Caco-2 (cell line): Measurements from ENCODE around the gene RHBDD2. TPM values are rescaled to one million over a fixed set of nuclear protein-coding genes. Genes with fewer than 3 reads are reported as not detected.

Experiments used
- BruUV-seq: library from RNA; stranded (reverse); fragments of 400-500 nt; replicated peaks from 2 replicates; lab custom pipeline; 2021; lab: Mats Ljungman, UMichigan
- CTCF ChIA-PET: fragments of 300-600 bp; sonication (Branson Sonifier 250); formaldehyde crosslinking; loops from one replicate; lab custom pipeline; 2022; ENCODE audit warnings: antibody characterized with exemption; lab: Charles Lee
- POLR2A ChIA-PET: fragments of 300-600 bp; sonication (Branson Sonifier 250); formaldehyde crosslinking; loops from one replicate; lab custom pipeline; 2022; ENCODE audit warnings: antibody characterized with exemption; lab: Charles Lee
- DNase-seq, 2 experiments: peaks; one replicate each; pipeline versions ENCODE4 v3.0.0 to v3.0.0-alpha.2; 2020 to 2022
- H3K27me3 ChIP-seq: replicated peaks from 2 replicates; pipeline ENCODE4 v1.6.0; 2011; ENCODE audit warnings: low read length; ENCODE audit not compliant: control insufficient read depth, insufficient read depth
- H3K36me3 ChIP-seq: 2 replicates; pipeline ENCODE4 v1.5.1; 2011; ENCODE audit warnings: low read length; ENCODE audit not compliant: control insufficient read depth, insufficient read depth
- H3K4me1 ChIP-seq: fragments of 250-450 bp; sonication (Bioruptor Pico); 2 replicates; pipeline ENCODE4 v1.5.1; 2020; ENCODE audit warnings: mild to moderate bottlenecking
- H3K4me3 ChIP-seq: 2 replicates; pipeline ENCODE4 v1.5.1; 2011; ENCODE audit warnings: low read depth, mild to moderate bottlenecking, control low read depth, low read length
- H3K9me3 ChIP-seq: fragments of 250-450 bp; sonication (Bioruptor Pico); 2 replicates; pipeline ENCODE4 v1.5.1; 2020; ENCODE audit warnings: mild to moderate bottlenecking, moderate library complexity
- H3K27ac Mint-ChIP-seq: one replicate; pipeline ENCODE4 v1.8.0; 2022; ENCODE audit warnings: mixed read lengths; ENCODE audit not compliant: unreplicated experiment
- H3K27me3 Mint-ChIP-seq: one replicate; pipeline ENCODE4 v1.8.0; 2022; ENCODE audit warnings: mixed read lengths; ENCODE audit not compliant: insufficient read depth, unreplicated experiment
- H3K36me3 Mint-ChIP-seq: one replicate; pipeline ENCODE4 v1.8.0; 2022; ENCODE audit warnings: mild to moderate bottlenecking, mixed read lengths; ENCODE audit not compliant: insufficient read depth, unreplicated experiment
- H3K4me1 Mint-ChIP-seq: one replicate; pipeline ENCODE4 v1.8.0; 2022; ENCODE audit warnings: low read depth, mixed read lengths; ENCODE audit not compliant: unreplicated experiment
- H3K4me3 Mint-ChIP-seq: one replicate; pipeline ENCODE4 v1.8.0; 2022; ENCODE audit warnings: mild to moderate bottlenecking, moderate library complexity, mixed read lengths; ENCODE audit not compliant: unreplicated experiment
- H3K9me3 Mint-ChIP-seq: one replicate; pipeline ENCODE4 v1.8.0; 2022; ENCODE audit warnings: mixed read lengths; ENCODE audit not compliant: unreplicated experiment
- CTCF ChIP-seq, 2 experiments: fragments of 200-600 bp in 1 of 2; IDR thresholded peaks; 1 replicate in 1 of 2; 2 replicates in 1 of 2; pipeline versions ENCODE4 v1.5.1 to v1.8.0; 2011 to 2022; ENCODE audit warnings: antibody characterized with exemption in 1 of 2, control low read depth in 1 of 2, inconsistent platforms in 1 of 2, low read depth in 1 of 2, low read length in 1 of 2, mild to moderate bottlenecking in 1 of 2, moderate library complexity in 1 of 2; ENCODE audit not compliant: insufficient read depth in 1 of 2, severe bottlenecking in 1 of 2, unreplicated experiment in 1 of 2
- intact Hi-C: fragments of 100-400 bp; cut with micrococcal nuclease; formaldehyde crosslinking; loops from one replicate; pipeline ENCODE4 v1.10.0; 2022; ENCODE audit not compliant: unreplicated experiment
- total RNA-seq: library from RNA; stranded (reverse); gene quantifications from 2 replicates; pipeline ENCODE4 v1.2.3, GENCODE V29; 2022

RHBDD2 gene
- total RNA-seq, 1 experiment from 2014 or later = 55.6 TPM

GRCh38 chr7:75876126-75876881 is 2.5 kb upstream of the RHBDD2 start:
- H3K9me3 Mint-ChIP-seq = no peaks in the 10 kb centered on the region
- DNase-seq = no peak
- no peaks in the 10 kb centered on the region for H3K27me3 Mint-ChIP-seq
- TF ChIP-seq CTCF (IDR thresholded peaks at IDR 0.05; ENCODE audit: insufficient read depth in 1 of 2, low read depth in 1 of 2, low read length in 1 of 2, severe bottlenecking in 1 of 2, unreplicated experiment in 1 of 2) = no peak
- CTCF ChIA-PET = interaction anchor here (0.6 kb wide), 1 partner anchor 12 kb away, joined by 4 read pairs; no protein-coding TSS in a partner anchor
- BruUV-seq = no TSS peak
- H3K4me3 ChIP-seq = no peak overlapping the region
- no peak overlapping the region for H3K27ac Mint-ChIP-seq
- H3K36me3 Mint-ChIP-seq = peaks cover 24% of the 10 kb centered on the region
- H3K4me1 Mint-ChIP-seq = peaks cover 8% of the 10 kb centered on the region
- no peaks in the 10 kb centered on the region for H3K36me3 ChIP-seq
- H3K9me3 ChIP-seq = no peaks in the 10 kb centered on the region
- intact Hi-C loops = loop anchor here (5.0 to 10.0 kb wide), 2 partner anchors 81 to 118 kb away; partner anchors contain the start of gene TMEM120A
- POLR2A ChIA-PET = no interaction called here
- H3K4me1 ChIP-seq = peaks cover 6% of the 10 kb centered on the region
- no peaks in the 10 kb centered on the region for H3K27me3 ChIP-seq
- H3K4me3 Mint-ChIP-seq = no peak overlapping the region

GRCh38 chr7:75878312-75878768 is 494 bp upstream of the RHBDD2 start:
- ChIA-PET CTCF (interaction anchor here (0.9 to 1.1 kb wide), 2 partner anchors 27 to 94 kb away, joined by 3 to 4 read pairs; no protein-coding TSS in a partner anchor), POLR2A (interaction anchor here (0.7 kb wide), 1 partner anchor 382 kb away, joined by 3 read pairs; no protein-coding TSS in a partner anchor)
- H3K9me3 ChIP-seq = no peaks in the 10 kb centered on the region
- Mint-ChIP-seq H3K4me1 (peaks cover 8% of the 10 kb centered on the region), H3K9me3 (no peaks in the 10 kb centered on the region), H3K27ac (peak overlapping the region; percentile 93), H3K27me3 (no peaks in the 10 kb centered on the region), H3K4me3 (peak overlapping the region; percentile 94), H3K36me3 (peaks cover 42% of the 10 kb centered on the region)
- H3K36me3 ChIP-seq = no peaks in the 10 kb centered on the region; the same call in 1 of the 2 replicates
- peaks cover 6% of the 10 kb centered on the region for H3K4me1 ChIP-seq
- peak overlapping the region; percentile 31 for H3K4me3 ChIP-seq
- DNase-seq = no peak
- no peaks in the 10 kb centered on the region for H3K27me3 ChIP-seq
- BruUV-seq = TSS peak; percentile 98
- no peak for TF ChIP-seq CTCF (IDR thresholded peaks at IDR 0.05; ENCODE audit: insufficient read depth in 1 of 2, low read depth in 1 of 2, low read length in 1 of 2, severe bottlenecking in 1 of 2, unreplicated experiment in 1 of 2)
- intact Hi-C loops = loop anchor here (2.0 to 10.0 kb wide), 4 partner anchors 28 to 116 kb away; partner anchors contain the start of genes POR and TMEM120A

GRCh38 chr7:75879771-75880184 is 944 bp downstream of the RHBDD2 start:
- no peak for TF ChIP-seq CTCF (IDR thresholded peaks at IDR 0.05; ENCODE audit: insufficient read depth in 1 of 2, low read depth in 1 of 2, low read length in 1 of 2, severe bottlenecking in 1 of 2, unreplicated experiment in 1 of 2)
- H3K36me3 Mint-ChIP-seq = peaks cover 56% of the 10 kb centered on the region
- peak overlapping the region; percentile 81 for H3K4me3 ChIP-seq
- H3K27me3 Mint-ChIP-seq = no peaks in the 10 kb centered on the region
- H3K4me3 Mint-ChIP-seq = peak overlapping the region; percentile 94
- no peaks in the 10 kb centered on the region for H3K9me3 ChIP-seq
- peaks cover 2% of the 10 kb centered on the region; the same call in 1 of the 2 replicates for H3K36me3 ChIP-seq
- intact Hi-C loops = loop anchor here (2.0 to 10.0 kb wide), 4 partner anchors 27 to 115 kb away; partner anchors contain the start of genes POR and TMEM120A
- POLR2A ChIA-PET = no interaction called here
- H3K27ac Mint-ChIP-seq = peak overlapping the region; percentile 93
- no peaks in the 10 kb centered on the region for H3K9me3 Mint-ChIP-seq
- TSS peak; percentile 55 for BruUV-seq
- CTCF ChIA-PET = no interaction called here
- peaks cover 6% of the 10 kb centered on the region for H3K4me1 ChIP-seq
- no peaks in the 10 kb centered on the region for H3K27me3 ChIP-seq
- DNase-seq = no peak
- peaks cover 8% of the 10 kb centered on the region for H3K4me1 Mint-ChIP-seq
